ENCODE measurements around the gene ST3GAL4.

DNA sequence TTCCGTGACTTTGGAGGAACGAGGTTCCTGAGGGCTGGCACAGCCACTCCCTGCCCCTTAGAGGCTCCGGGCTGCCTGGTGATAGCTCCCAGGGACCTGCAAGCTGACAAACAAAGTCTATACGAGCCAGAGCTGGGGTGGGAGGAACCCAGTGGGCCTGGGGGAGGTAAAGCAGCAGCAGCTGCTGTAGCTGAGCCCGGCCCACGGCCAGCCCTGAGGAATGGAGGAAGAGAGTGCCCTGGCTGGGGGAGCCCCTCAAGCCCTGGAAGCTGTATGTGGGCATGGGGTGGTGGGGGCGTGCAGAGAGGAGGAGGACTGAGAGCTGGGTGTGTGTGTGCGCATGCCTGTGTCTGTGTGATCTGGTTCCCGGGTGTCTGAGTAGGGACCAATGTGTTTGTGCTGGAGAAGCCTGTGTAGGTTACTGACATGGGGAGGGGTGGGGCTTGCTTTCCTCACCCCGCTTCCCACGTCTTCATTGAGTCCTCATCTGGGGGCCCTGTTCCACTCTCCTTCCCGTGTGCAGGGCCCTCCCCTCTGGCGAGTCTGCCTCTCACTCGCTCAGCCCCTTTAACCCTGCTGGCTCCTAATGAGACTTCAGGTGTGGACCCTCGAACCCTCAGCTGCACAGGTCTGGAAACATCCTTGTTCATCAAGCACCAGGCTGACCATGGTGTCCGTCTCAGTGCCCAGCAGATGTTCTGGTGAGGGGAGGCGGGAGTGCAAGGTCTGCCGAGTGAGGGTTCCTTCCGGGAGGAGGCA lies 10.8 kb downstream of the ST3GAL4 start:
- TF ChIP-seq, protein P1, sequence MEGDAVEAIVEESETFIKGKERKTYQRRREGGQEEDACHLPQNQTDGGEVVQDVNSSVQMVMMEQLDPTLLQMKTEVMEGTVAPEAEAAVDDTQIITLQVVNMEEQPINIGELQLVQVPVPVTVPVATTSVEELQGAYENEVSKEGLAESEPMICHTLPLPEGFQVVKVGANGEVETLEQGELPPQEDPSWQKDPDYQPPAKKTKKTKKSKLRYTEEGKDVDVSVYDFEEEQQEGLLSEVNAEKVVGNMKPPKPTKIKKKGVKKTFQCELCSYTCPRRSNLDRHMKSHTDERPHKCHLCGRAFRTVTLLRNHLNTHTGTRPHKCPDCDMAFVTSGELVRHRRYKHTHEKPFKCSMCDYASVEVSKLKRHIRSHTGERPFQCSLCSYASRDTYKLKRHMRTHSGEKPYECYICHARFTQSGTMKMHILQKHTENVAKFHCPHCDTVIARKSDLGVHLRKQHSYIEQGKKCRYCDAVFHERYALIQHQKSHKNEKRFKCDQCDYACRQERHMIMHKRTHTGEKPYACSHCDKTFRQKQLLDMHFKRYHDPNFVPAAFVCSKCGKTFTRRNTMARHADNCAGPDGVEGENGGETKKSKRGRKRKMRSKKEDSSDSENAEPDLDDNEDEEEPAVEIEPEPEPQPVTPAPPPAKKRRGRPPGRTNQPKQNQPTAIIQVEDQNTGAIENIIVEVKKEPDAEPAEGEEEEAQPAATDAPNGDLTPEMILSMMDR (IDR thresholded peaks at IDR 0.05) = no peak
- no peak for TF ChIP-seq POLR2A (IDR thresholded peaks at IDR 0.05)

Data from testis (tissue), 2 donors.